ENCODE results near the gene NAT8.
"Not testable (repeated sequence)": the region's sequence is repeated elsewhere in the genome, so short reads cannot be mapped to it uniquely, and the experiment has no call there.

Gene NAT8, protein sequence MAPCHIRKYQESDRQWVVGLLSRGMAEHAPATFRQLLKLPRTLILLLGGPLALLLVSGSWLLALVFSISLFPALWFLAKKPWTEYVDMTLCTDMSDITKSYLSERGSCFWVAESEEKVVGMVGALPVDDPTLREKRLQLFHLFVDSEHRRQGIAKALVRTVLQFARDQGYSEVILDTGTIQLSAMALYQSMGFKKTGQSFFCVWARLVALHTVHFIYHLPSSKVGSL

GRCh38 chr2:73642338-73643018 lies at the start of gene NAT8:
NAT8 (minus strand) TSS chr2:73642422; CDS start chr2:73641628, 794 bp downstream.
- in situ Hi-C loops (cut with HindIII; ENCODE audit: low sequenced_read_pairs) = no loop called here

- in situ Hi-C loops (cut with HindIII; ENCODE audit: low sequenced_read_pairs) = not testable (repeated sequence)
These were observed 48.3 kb upstream of the NAT8 start for GRCh38 chr2:73690372-73691088.

- in situ Hi-C loops (cut with HindIII; ENCODE audit: low sequenced_read_pairs) = not testable (repeated sequence)
These were observed 46.3 kb upstream of the NAT8 start for GRCh38 chr2:73688494-73688893.

GRCh38 chr2:73685764-73686438 lies 43.7 kb upstream of the NAT8 start:
- in situ Hi-C loops (cut with HindIII; ENCODE audit: low sequenced_read_pairs) = no loop called here

DNA sequence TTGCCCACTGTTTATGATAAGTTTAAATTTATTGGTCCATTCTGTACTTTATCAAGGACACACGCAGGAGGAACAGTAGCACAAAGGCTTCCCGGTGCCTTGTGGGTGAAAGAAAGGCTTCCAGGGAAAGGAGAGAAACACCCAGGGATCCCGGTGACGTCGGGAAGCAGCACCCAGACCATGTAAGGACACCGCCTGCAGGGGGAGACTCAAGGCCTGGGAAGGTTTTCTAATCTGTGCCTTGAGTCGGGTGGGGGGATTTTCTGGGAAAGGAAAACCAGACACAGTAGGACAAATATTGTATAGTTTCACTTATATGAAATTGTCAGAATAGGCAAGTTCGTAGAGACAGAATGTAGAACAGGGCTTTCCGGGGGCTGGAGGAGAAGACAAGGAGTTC lies 42.7 kb upstream of the NAT8 start:
- in situ Hi-C loops (cut with HindIII; ENCODE audit: low sequenced_read_pairs) = not testable (repeated sequence)

DNA sequence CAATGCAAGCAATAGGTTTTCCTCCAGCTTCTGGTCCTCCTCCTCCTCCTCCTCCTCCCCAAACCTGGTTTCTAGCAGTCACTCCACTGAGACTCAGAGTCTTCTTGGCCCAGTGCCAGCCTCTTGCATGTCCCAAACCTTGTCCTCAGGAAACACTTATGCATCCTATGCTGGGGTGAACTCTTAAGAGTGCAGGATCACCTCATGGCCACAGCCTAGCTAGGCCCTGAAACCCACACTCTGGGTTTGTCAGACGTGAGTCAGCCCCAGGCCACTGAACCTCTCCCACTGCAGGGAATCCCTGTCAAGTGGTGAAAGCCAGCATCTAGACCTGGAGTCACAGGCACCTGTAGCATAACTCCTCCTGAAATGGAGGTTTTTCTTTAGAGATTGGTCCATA lies 42.1 kb upstream of the NAT8 start:
- in situ Hi-C loops (cut with HindIII; ENCODE audit: low sequenced_read_pairs) = not testable (repeated sequence)

DNA sequence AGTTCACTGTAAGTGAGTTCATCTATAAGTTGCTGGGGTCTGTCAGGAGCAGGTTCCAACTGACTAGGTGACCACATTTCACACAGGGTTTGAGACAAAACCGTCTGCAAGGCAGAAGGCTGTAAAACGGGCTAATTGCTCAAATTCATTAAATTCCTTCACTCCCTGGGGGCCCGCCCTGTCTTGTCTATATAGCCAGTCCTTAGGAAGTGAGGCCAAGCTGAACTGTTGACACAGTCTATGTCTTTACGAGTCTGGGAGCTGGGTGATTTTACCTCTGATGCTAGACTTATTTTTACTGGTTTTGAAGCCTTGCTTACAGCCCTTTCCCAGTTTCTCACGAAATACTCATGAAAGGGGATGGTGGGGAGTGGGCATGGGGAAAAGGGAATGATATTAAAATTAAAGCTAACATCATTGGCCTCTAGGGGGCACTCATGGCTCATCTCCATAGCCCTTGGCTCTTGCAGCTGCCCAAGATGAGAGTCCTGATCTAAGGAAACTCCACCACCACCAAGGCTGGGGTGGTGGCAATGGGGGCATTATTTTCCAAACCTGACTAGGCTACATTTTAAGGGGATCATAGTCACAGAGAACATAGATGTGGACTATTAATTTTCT lies 37.8 kb upstream of the NAT8 start:
- in situ Hi-C loops (cut with HindIII; ENCODE audit: low sequenced_read_pairs) = not testable (repeated sequence)

DNA sequence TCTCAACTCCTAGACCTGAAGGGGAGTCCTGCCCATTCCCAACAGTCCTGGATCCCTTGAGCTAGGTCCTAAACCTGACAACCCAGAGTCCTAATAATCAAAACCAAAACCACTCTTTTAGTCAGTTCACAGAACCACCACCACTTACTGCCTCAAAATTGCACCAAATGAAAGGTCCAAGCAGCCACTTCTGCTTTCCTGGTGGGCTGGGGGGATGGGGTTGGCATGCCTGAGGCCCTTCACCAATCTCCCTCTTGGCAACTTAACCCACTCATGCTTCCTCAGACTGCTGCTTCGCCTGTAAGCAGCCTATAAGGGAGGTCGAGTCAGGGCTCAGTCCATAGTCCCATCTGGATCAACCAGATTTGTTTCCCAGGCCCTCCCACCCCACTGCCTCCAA lies 37.0 kb upstream of the NAT8 start:
- in situ Hi-C loops (cut with HindIII; ENCODE audit: low sequenced_read_pairs) = not testable (repeated sequence)

DNA sequence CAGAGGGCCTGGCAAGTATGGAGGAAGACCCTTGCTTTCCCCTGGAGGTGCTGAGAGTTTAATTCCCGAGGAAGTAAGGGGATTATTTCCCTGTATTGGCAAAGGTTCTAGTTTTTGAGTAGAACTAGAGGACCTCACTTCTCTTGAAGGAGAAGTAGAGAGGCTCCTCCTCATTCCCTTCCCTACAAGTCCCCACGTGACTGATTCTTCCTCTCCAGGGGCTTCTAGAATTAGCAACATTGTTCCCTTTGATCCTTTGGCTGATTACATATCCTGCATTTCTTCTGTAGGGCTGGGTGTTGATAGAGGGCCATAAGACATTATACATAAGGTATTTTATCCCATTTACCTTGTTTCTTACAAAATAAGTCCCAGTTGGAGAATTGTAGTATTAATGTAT lies 35.8 kb upstream of the NAT8 start:
- in situ Hi-C loops (cut with HindIII; ENCODE audit: low sequenced_read_pairs) = not testable (repeated sequence)

DNA sequence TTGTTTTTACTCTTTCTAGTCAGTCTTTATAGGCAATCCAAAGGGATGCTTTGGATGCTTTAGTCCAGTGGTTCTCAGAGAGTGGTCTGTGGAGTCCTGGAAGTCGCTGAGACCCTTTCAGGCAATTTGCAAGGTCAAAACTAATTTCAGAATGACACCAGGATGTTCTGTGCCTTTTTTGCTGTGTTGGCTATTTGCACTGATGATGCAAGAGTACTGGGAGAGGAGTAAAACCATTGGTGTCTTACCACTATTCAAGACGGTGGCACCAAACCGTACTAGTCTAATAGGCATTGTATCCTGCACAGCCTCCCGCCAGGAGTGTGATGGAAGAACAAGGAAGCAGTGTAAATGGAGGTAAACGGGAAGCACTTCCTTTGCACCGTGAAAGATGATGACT lies 34.0 kb upstream of the NAT8 start:
- in situ Hi-C loops (cut with HindIII; ENCODE audit: low sequenced_read_pairs) = not testable (repeated sequence)

GRCh38 chr2:73674696-73675157 lies 32.5 kb upstream of the NAT8 start:
- in situ Hi-C loops (cut with HindIII; ENCODE audit: low sequenced_read_pairs) = not testable (repeated sequence)

DNA sequence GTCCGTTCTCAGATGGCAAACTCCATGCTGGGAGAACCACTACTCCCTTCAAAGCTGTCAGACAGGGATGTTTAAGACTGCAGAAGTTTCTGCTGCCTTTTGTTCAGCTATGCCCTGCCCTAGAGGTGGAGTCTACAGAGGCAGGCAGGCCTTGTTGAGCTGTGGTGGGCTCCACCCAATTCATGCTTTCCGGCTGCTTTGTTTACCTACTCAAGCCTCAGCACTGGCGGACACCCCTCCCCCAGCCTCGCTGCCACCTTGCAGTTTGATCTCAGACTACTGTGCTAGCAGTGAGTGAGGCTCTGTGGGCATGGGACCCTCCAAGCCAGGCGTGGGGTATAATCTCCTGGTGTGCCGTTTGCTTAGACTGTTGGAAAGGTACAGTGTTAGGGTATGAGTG lies 27.8 kb upstream of the NAT8 start:
- in situ Hi-C loops (cut with HindIII; ENCODE audit: low sequenced_read_pairs) = not testable (repeated sequence)

GRCh38 chr2:73667239-73667638 lies 25.0 kb upstream of the NAT8 start:
- in situ Hi-C loops (cut with HindIII; ENCODE audit: low sequenced_read_pairs) = not testable (repeated sequence)

DNA sequence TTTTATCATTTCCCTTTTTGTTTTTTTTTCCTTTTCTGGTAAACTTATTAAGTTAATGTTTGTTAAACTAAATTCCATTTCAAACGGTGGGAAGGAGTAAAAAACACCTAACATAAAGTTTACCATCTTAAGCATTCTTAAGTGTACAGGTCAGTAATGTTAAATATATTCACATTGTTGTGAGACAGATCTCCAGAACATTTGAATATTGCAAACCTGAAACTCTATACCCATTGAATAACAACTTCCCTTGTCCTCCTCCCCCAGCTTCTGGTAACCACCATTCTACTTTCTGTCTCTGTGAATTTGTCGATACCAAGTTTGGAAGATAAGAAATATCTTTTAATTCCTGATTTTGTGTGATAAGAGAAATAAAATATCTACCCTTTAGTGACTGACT lies 12.0 kb upstream of the NAT8 start:
- in situ Hi-C loops (cut with HindIII; ENCODE audit: low sequenced_read_pairs) = no loop called here

- in situ Hi-C loops (cut with HindIII; ENCODE audit: low sequenced_read_pairs) = no loop called here
These were observed 10.1 kb upstream of the NAT8 start for GRCh38 chr2:73652348-73652747.

GRCh38 chr2:73651591-73652230 lies 9.5 kb upstream of the NAT8 start:
- in situ Hi-C loops (cut with HindIII; ENCODE audit: low sequenced_read_pairs) = no loop called here

- in situ Hi-C loops (cut with HindIII; ENCODE audit: low sequenced_read_pairs) = not testable (repeated sequence)
These were observed 5.5 kb upstream of the NAT8 start for GRCh38 chr2:73647690-73648089.

- in situ Hi-C loops (cut with HindIII; ENCODE audit: low sequenced_read_pairs) = no loop called here
These were observed 507 bp downstream of the NAT8 start for GRCh38 chr2:73641767-73642062.

- in situ Hi-C loops (cut with HindIII; ENCODE audit: low sequenced_read_pairs) = no loop called here
These were observed 1.1 kb downstream of the NAT8 start for GRCh38 chr2:73640946-73641766.

DNA sequence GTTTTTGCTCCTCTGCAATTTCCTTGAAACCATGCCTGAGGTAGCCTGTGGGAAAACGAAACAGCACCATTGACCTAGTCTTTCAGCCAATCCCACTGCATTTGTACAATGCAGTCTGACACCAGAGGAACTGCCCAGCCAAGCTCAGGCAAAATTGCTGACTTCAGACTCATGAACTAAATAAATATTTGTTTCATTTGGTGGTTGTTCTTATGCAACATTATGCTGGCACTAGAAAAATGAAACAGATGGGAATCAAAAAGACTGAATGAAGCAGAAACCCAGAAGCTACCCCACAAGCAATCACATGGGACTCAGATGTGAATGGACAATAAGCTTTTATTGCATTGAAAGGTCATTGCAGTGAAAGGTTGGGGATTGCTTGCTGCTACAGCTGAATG lies 1.7 kb downstream of the NAT8 start:
- in situ Hi-C loops (cut with HindIII; ENCODE audit: low sequenced_read_pairs) = no loop called here

All from DLD1 (cell line).